NT2/D1 (cell line): ENCODE data around the gene COG6.

Experiments
- SUZ12 ChIP-seq: IDR thresholded peaks from 2 replicates; pipeline ENCODE4 v1.6.1; 2011; ENCODE audit not compliant: insufficient read length, insufficient read depth; ENCODE audit errors: extremely low read depth
- YY1 ChIP-seq: IDR thresholded peaks from 2 replicates; pipeline ENCODE4 v1.6.1; 2011; ENCODE audit not compliant: insufficient read length, insufficient read depth
- ZNF274 ChIP-seq: IDR thresholded peaks from 2 replicates; pipeline ENCODE4 v1.6.1; 2011; ENCODE audit warnings: mild to moderate bottlenecking, low read depth, low read length

DNA sequence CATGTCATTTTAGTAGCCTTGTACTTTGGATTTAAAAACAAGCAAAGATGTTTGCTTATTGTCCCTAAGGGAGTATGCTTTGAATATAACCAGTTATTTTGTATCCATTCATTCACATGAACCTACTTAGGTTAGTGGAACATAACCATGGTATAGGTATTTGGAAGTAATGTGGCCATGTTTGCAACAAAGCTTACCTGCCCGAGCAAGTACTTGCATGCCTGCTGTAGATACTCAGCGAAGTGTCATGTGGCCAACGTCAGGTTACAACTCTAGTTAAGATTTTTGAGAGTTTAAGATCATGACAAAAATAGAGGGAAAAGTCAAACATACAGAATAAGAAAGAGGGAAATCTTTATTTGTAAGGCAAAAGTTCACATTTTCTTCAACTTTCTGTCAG lies 57.2 kb downstream of the COG6 start:
- TF ChIP-seq SUZ12 (no peak), ZNF274 (no peak), YY1 (no peak)
